Measurements from ENCODE around the gene RGS14. TPM values are rescaled to one million over a fixed set of nuclear protein-coding genes. Genes with fewer than 3 reads are reported as not detected.

RGS14 gene
- total RNA-seq, 1 experiment from 2014 or later = 29.8 TPM

GRCh38 chr5:177377851-177378776 lies 20.4 kb downstream of the RGS14 start:
- no peak for DNase-seq (ENCODE audit: low read depth)

- peak; percentile 77 for DNase-seq (ENCODE audit: low read depth)
Measured at GRCh38 chr5:177378884-177379883, 21.5 kb downstream of the RGS14 start.

- DNase-seq (ENCODE audit: low read depth) = no peak
Measured at GRCh38 chr5:177380805-177381126, 23.0 kb downstream of the RGS14 start.

- DNase-seq (ENCODE audit: low read depth) = no peak
Measured at GRCh38 chr5:177382423-177383029, 24.8 kb downstream of the RGS14 start.

- DNase-seq (ENCODE audit: low read depth) = no peak
Measured at GRCh38 chr5:177383181-177383580, 25.5 kb downstream of the RGS14 start.

- DNase-seq (ENCODE audit: low read depth) = no peak
Measured at GRCh38 chr5:177384134-177384533, 26.4 kb downstream of the RGS14 start, which contains the start of gene SLC34A1. TSS of gene SLC34A1 (plus strand) at chr5:177384434. CDS start at chr5:177385742, 1,308 bp downstream.

- no peak for DNase-seq (ENCODE audit: low read depth)
Measured at GRCh38 chr5:177385720-177386119, 28.0 kb downstream of the RGS14 start.

GRCh38 chr5:177386542-177386941 lies 28.8 kb downstream of the RGS14 start:
- DNase-seq (ENCODE audit: low read depth) = no peak

- DNase-seq (ENCODE audit: low read depth) = no peak
Measured at GRCh38 chr5:177387405-177387804, 29.7 kb downstream of the RGS14 start.

GRCh38 chr5:177388521-177389052 lies 30.9 kb downstream of the RGS14 start:
- no peak for DNase-seq (ENCODE audit: low read depth)

- DNase-seq (ENCODE audit: low read depth) = peak; percentile 92
Measured at GRCh38 chr5:177389241-177390169, 31.8 kb downstream of the RGS14 start.

GRCh38 chr5:177390363-177391300 lies 32.9 kb downstream of the RGS14 start:
- peak; percentile 89 for DNase-seq (ENCODE audit: low read depth)

GRCh38 chr5:177392765-177393164 lies 35.0 kb downstream of the RGS14 start:
- DNase-seq (ENCODE audit: low read depth) = no peak

- DNase-seq (ENCODE audit: low read depth) = no peak
Measured at GRCh38 chr5:177393206-177393765, 35.6 kb downstream of the RGS14 start.

GRCh38 chr5:177393990-177394389 lies 36.3 kb downstream of the RGS14 start:
- DNase-seq (ENCODE audit: low read depth) = no peak

- no peak for DNase-seq (ENCODE audit: low read depth)
Measured at GRCh38 chr5:177396078-177396477, 38.4 kb downstream of the RGS14 start.

- no peak for DNase-seq (ENCODE audit: low read depth)
Measured at GRCh38 chr5:177396807-177397206, 39.1 kb downstream of the RGS14 start.

- DNase-seq (ENCODE audit: low read depth) = no peak
Measured at GRCh38 chr5:177397875-177398390, 40.2 kb downstream of the RGS14 start.

Data from HT1080 (cell line).